GM23248 (cell line): ENCODE data around the gene LYG1. TPM values are rescaled to one million over a fixed set of nuclear protein-coding genes. Genes with fewer than 3 reads are reported as not detected.

Experiments
- DNase-seq: peaks from one replicate; pipeline ENCODE4 v3.0.0-alpha.2; 2015
- H2AFZ ChIP-seq: fragments of 200-600 bp; sonication (generic); 2 replicates; pipeline ENCODE4 v1.6.1; 2016; ENCODE audit warnings: antibody characterized with exemption
- H3F3A ChIP-seq: fragments of 200-600 bp; sonication (generic); 2 replicates; pipeline ENCODE4 v1.6.1; 2016; ENCODE audit warnings: mild to moderate bottlenecking, antibody characterized with exemption, mixed run types; ENCODE audit not compliant: insufficient read depth
- H3K27ac ChIP-seq: fragments of 200-600 bp; sonication (generic); 2 replicates; pipeline ENCODE4 v1.5.1; 2016; ENCODE audit warnings: mild to moderate bottlenecking
- H3K27me3 ChIP-seq: fragments of 200-600 bp; sonication (generic); replicated peaks from 2 replicates; pipeline ENCODE4 v1.6.1; 2016; ENCODE audit warnings: mild to moderate bottlenecking; ENCODE audit not compliant: insufficient read depth
- H3K36me3 ChIP-seq: fragments of 200-600 bp; sonication (generic); 2 replicates; pipeline ENCODE4 v1.6.1; 2016; ENCODE audit warnings: low read depth, mild to moderate bottlenecking
- H3K4me1 ChIP-seq: fragments of 200-600 bp; sonication (generic); 2 replicates; pipeline ENCODE4 v1.6.1; 2016; ENCODE audit warnings: mild to moderate bottlenecking; ENCODE audit not compliant: insufficient read depth
- H3K4me2 ChIP-seq: fragments of 200-600 bp; sonication (generic); one replicate; pipeline ENCODE4 v1.6.1; 2016; ENCODE audit warnings: mild to moderate bottlenecking; ENCODE audit not compliant: unreplicated experiment
- H3K4me3 ChIP-seq: fragments of 200-600 bp; sonication (generic); 2 replicates; pipeline ENCODE4 v1.5.1; 2016; ENCODE audit warnings: mild to moderate bottlenecking
- H3K79me2 ChIP-seq: fragments of 200-600 bp; sonication (generic); 2 replicates; pipeline ENCODE4 v1.6.1; 2016; ENCODE audit warnings: mild to moderate bottlenecking; ENCODE audit not compliant: insufficient read depth
- H3K9ac ChIP-seq: fragments of 200-600 bp; sonication (generic); 2 replicates; pipeline ENCODE4 v1.6.1; 2016; ENCODE audit warnings: mild to moderate bottlenecking
- H3K9me2 ChIP-seq: fragments of 200-600 bp; sonication (generic); 2 replicates; pipeline ENCODE4 v1.6.1; 2016; ENCODE audit warnings: mixed run types, mild to moderate bottlenecking, moderate library complexity; ENCODE audit not compliant: insufficient read depth
- H3K9me3 ChIP-seq: fragments of 200-600 bp; sonication (generic); one replicate; pipeline ENCODE4 v1.6.1; 2017; ENCODE audit warnings: low read depth
- H4K20me1 ChIP-seq: fragments of 200-600 bp; sonication (generic); 2 replicates; pipeline ENCODE4 v1.6.0; 2016; ENCODE audit not compliant: insufficient read depth
- EZH2 ChIP-seq: fragments of 200-600 bp; sonication (generic); IDR thresholded peaks from 2 replicates; pipeline ENCODE4 v1.6.1; 2018; ENCODE audit warnings: antibody characterized with exemption, mild to moderate bottlenecking; ENCODE audit not compliant: insufficient read depth, poor library complexity, severe bottlenecking
- EZH2phosphoT487 ChIP-seq: fragments of 200-600 bp; sonication (generic); IDR thresholded peaks from 2 replicates; pipeline ENCODE4 v1.6.1; 2018; ENCODE audit warnings: antibody characterized with exemption, moderate library complexity, mild to moderate bottlenecking, low read depth; ENCODE audit not compliant: insufficient read depth
- WGBS, 2 experiments: methylation state at CpG; one replicate each; pipeline ENCODE4 v1.1.6; 2015 to 2017; ENCODE audit warnings: low lambda C conversion rate in 2 of 2, low coverage in 1 of 2; ENCODE audit errors: missing lambda C conversion rate in 2 of 2; 5-methylcytosine and 5-hydroxymethylcytosine counted together
- in situ Hi-C: fragments of 300-500 bp; cut with MboI; formaldehyde crosslinking; loops from 2 replicates; pipeline ENCODE4 v1.15.0; 2020
- polyA plus RNA-seq: library from polyadenylated mRNA; unstranded; fragments of >200 nt; fragmentation: Nextera tagmentation; extraction: Ambion mirVana; gene quantifications from 2 replicates; pipeline ENCODE4 v1.2.1, GENCODE V29; 2016
- total RNA-seq: library from RNA; depleted of rRNA; stranded (reverse); fragments of >200 nt; shearing (Covaris generic); gene quantifications from 2 replicates; pipeline ENCODE4 v1.2.3, GENCODE V29; 2014

The LYG1 gene
- total and polyA plus RNA-seq, 2 experiments from 2014 or later: 0.19 TPM; not detected in 1

- 96 to 98% methylated on average over 9 of the region's 9 CpGs for WGBS, 2 experiments
- Histone ChIP-seq H3F3A (peaks cover 7% of the 10 kb centered on the region; the same call in 1 of the 2 replicates), H3K27ac (no peak overlapping the region), H2AFZ (no peak overlapping the region), H3K79me2 (peaks cover 12% of the 10 kb centered on the region; the same call in 1 of the 2 replicates), H3K4me3 (no peak overlapping the region), H3K4me1 (no peaks in the 10 kb centered on the region), H3K36me3 (peaks cover 43% of the 10 kb centered on the region), H3K4me2 (no peak overlapping the region), H4K20me1 (no peaks in the 10 kb centered on the region), H3K9me2 (no peaks in the 10 kb centered on the region), H3K9me3 (no peaks in the 10 kb centered on the region), H3K27me3 (no peaks in the 10 kb centered on the region), H3K9ac (no peak overlapping the region)
- DNase-seq: no peak
- in situ Hi-C loops: no loop called here
- no peak for TF ChIP-seq EZH2phosphoT487
- TF ChIP-seq EZH2: no peak
These were observed 16.3 kb upstream of the LYG1 start for GRCh38 chr2:99317161-99317872.

- Histone ChIP-seq H3K27ac (no peak overlapping the region), H3K9me3 (no peaks in the 10 kb centered on the region), H3K79me2 (no peaks in the 10 kb centered on the region), H3K4me3 (no peak overlapping the region), H2AFZ (no peak overlapping the region), H3K27me3 (no peaks in the 10 kb centered on the region), H3K4me2 (no peak overlapping the region), H3F3A (no peaks in the 10 kb centered on the region), H3K9me2 (no peaks in the 10 kb centered on the region), H4K20me1 (no peaks in the 10 kb centered on the region), H3K9ac (no peak overlapping the region), H3K36me3 (no peaks in the 10 kb centered on the region), H3K4me1 (no peaks in the 10 kb centered on the region)
- in situ Hi-C loops: no loop called here
- DNase-seq: no peak
- 93 to 94% methylated on average over 7 of the region's 7 CpGs for WGBS, 2 experiments
- no peak for TF ChIP-seq EZH2phosphoT487
- TF ChIP-seq EZH2: no peak
These were observed 1.4 kb downstream of the LYG1 start for GRCh38 chr2:99299580-99299979.

GRCh38 chr2:99297994-99298393, 3.0 kb downstream of the LYG1 start:
- in situ Hi-C loops: no loop called here
- peak; percentile 39 for DNase-seq
- Histone ChIP-seq H3F3A (no peaks in the 10 kb centered on the region), H3K27me3 (no peaks in the 10 kb centered on the region), H2AFZ (no peak overlapping the region), H3K27ac (no peak overlapping the region), H3K9me2 (no peaks in the 10 kb centered on the region), H3K4me2 (no peak overlapping the region), H3K9ac (no peak overlapping the region), H3K36me3 (no peaks in the 10 kb centered on the region), H4K20me1 (no peaks in the 10 kb centered on the region), H3K79me2 (no peaks in the 10 kb centered on the region), H3K9me3 (no peaks in the 10 kb centered on the region), H3K4me3 (no peak overlapping the region), H3K4me1 (no peaks in the 10 kb centered on the region)
- TF ChIP-seq EZH2phosphoT487: no peak
- no peak for TF ChIP-seq EZH2
- WGBS, 2 experiments: 48 to 51% methylated on average over 2 of the region's 2 CpGs

- Histone ChIP-seq H3K9me2 (no peaks in the 10 kb centered on the region), H3K27me3 (no peaks in the 10 kb centered on the region), H3K4me1 (no peaks in the 10 kb centered on the region), H3K4me3 (no peak overlapping the region), H3K79me2 (no peaks in the 10 kb centered on the region), H3K9me3 (no peaks in the 10 kb centered on the region), H4K20me1 (no peaks in the 10 kb centered on the region), H3K27ac (no peak overlapping the region), H3K9ac (no peak overlapping the region), H2AFZ (no peak overlapping the region), H3K36me3 (no peaks in the 10 kb centered on the region), H3F3A (no peaks in the 10 kb centered on the region), H3K4me2 (no peak overlapping the region)
- in situ Hi-C loops: no loop called here
- DNase-seq: no peak
- WGBS, 2 experiments: 97 to 98% methylated on average over 7 of the region's 7 CpGs
- TF ChIP-seq EZH2 (no peak), EZH2phosphoT487 (no peak)
These were observed 15.5 kb downstream of the LYG1 start for GRCh38 chr2:99285526-99285925.
